DMS 273 (cell line): Measurements from ENCODE around the gene NXN.
"Not testable (repeated sequence)": the region's sequence is repeated elsewhere in the genome, so short reads cannot be mapped to it uniquely, and the experiment has no call there.

Experiments
- DNase-seq: peaks from one replicate; lab custom pipeline; 2025; ENCODE audit not compliant: unreplicated experiment; lab: John Stamatoyannopoulos, UW

NXN gene

GRCh38 chr17:923633-924032 is 55.9 kb downstream of the NXN start:
- DNase-seq, result no peak

GRCh38 chr17:921161-921560 is 58.4 kb downstream of the NXN start:
- no peak for DNase-seq

- no peak for DNase-seq
Observed at GRCh38 chr17:920190-920589, 59.4 kb downstream of the NXN start.

- no peak for DNase-seq
Observed at GRCh38 chr17:917941-918740, 61.4 kb downstream of the NXN start.

- DNase-seq, result no peak
Observed at GRCh38 chr17:917391-917811, 62.2 kb downstream of the NXN start.

GRCh38 chr17:916315-916714 is 63.3 kb downstream of the NXN start:
- DNase-seq, result no peak

- no peak for DNase-seq
Observed at GRCh38 chr17:915538-916201, 63.9 kb downstream of the NXN start.

- no peak for DNase-seq
Observed at GRCh38 chr17:914561-914960, 65.0 kb downstream of the NXN start.

- DNase-seq, result no peak
Observed at GRCh38 chr17:913207-913606, 66.4 kb downstream of the NXN start.

- no peak for DNase-seq
Observed at GRCh38 chr17:909642-910323, 69.8 kb downstream of the NXN start.

GRCh38 chr17:907725-908124 is 71.9 kb downstream of the NXN start:
- DNase-seq, result no peak

GRCh38 chr17:905708-906107 is 73.9 kb downstream of the NXN start:
- not testable (repeated sequence) for DNase-seq

- no peak for DNase-seq
Observed at GRCh38 chr17:903691-904481, 75.7 kb downstream of the NXN start.

- no peak for DNase-seq
Observed at GRCh38 chr17:902463-902862, 77.1 kb downstream of the NXN start.

- no peak for DNase-seq
Observed at GRCh38 chr17:901964-902363, 77.6 kb downstream of the NXN start.

GRCh38 chr17:901191-901950 is 78.2 kb downstream of the NXN start:
- no peak for DNase-seq

- DNase-seq, result no peak
Observed at GRCh38 chr17:900336-900934, 79.1 kb downstream of the NXN start.

- DNase-seq, result no peak
Observed at GRCh38 chr17:897970-898619, 81.5 kb downstream of the NXN start.

- no peak for DNase-seq
Observed at GRCh38 chr17:896953-897661, 82.5 kb downstream of the NXN start.
